IPS-18c (cell line): ENCODE results near the gene SMARCD2.

Experiments used
- H3K4me3 ChIP-seq: 2 replicates; pipeline ENCODE4 v1.7.0; 2013; ENCODE audit warnings: low read depth, mild to moderate bottlenecking, low read length, moderate library complexity; ENCODE audit not compliant: insufficient read depth
- H3K9me3 ChIP-seq: one replicate; pipeline ENCODE4 v1.6.1; 2013; ENCODE audit warnings: mild to moderate bottlenecking, low read length, moderate library complexity; ENCODE audit not compliant: control insufficient read depth, insufficient read depth

SMARCD2 gene

GRCh38 chr17:63786971-63787711 is 55.3 kb downstream of the SMARCD2 start:
- Histone ChIP-seq H3K4me3 (no peak overlapping the region), H3K9me3 (no peaks in the 10 kb centered on the region)

DNA sequence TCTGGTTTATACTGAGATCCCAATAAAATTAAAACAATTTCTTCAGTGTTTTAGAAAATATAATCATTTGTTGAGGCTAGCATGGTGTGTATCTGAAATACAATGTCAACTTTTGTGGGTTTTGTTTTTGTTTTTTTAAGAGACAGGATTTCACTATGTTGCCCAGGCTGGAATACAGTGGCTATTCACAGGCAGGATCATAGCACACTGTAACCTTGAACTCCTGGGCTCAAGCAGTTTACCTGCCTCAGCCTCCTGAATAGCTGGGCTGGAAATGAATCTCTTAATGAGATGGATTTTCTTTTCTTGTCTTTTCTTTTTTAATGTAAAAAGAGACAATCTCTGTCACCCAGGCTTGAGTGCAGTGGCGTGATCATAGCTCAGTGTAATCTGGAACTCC is 56.4 kb downstream of the SMARCD2 start:
- Histone ChIP-seq H3K9me3 (no peaks in the 10 kb centered on the region), H3K4me3 (no peak overlapping the region)

DNA sequence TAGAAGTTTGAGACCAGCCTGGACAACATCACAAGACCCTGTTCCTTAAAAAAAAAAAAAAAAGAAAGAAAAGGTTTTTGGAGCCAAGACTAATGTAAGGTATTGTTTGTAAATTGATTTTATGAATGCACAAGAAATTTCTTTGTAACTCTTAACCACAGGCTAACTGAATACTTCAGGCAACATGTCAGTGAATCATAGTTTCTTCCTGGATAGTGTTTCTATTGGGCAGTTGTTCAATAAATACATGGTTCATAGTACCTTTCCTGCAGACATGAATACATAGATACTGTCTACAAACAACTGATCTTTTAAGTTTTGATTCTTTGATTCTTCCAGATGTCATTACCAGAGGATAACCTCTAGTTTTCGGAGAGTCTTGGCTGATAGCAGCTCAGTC is 56.9 kb downstream of the SMARCD2 start:
- Histone ChIP-seq H3K4me3 (no peak overlapping the region), H3K9me3 (no peaks in the 10 kb centered on the region)

DNA sequence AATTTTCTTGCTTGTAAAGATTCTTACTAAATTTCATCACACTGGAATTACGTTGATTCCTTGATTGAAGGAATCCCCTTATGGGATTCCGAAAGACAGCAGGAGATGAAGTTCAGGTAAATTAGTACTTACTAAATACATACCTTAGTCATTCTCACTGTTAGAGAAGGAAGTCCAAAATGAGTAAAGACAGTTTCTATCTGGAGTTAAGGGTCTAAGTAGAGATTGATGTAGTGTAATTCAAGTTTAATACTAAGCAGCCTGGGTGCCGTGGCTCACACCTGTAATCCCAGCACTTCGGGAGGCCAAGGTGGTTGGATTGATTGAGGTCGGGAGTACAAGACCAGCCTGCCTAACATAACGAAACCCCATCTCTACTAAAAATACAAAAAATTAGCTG is 59.0 kb downstream of the SMARCD2 start:
- Histone ChIP-seq H3K9me3 (no peaks in the 10 kb centered on the region), H3K4me3 (no peak overlapping the region)
